ENCODE data around the gene PPP1R3F. TPM values are rescaled to one million over a fixed set of nuclear protein-coding genes. Genes with fewer than 3 reads are reported as not detected.

The PPP1R3F gene
- total and polyA plus RNA-seq, 8 donors, result 1.4 to 20.4 (median 4.8) TPM

GRCh38 chrX:49276671-49277534 lies 7.3 kb downstream of the PPP1R3F start:
- Histone ChIP-seq H3K9me3 (no peaks in the 10 kb centered on the region), H3K27ac (peak overlapping the region in 1 of 5 donors; percentile 32), H3K36me3 (no peaks in the 10 kb centered on the region), H3K4me1 (peaks cover 0 to 28% (median 15%) of the 10 kb centered on the region in 4 donors), H3K4me3 (no peak overlapping the region), H3K27me3 (peaks cover 0 to 2% (median 0%) of the 10 kb centered on the region in 3 donors)
- 49 to 72% (median 70%) methylated on average over 11 to 19 of the region's 19 CpGs for WGBS, 5 donors
- intact Hi-C loops (cut with DNase I; ENCODE audit: low total_unique reads), result no loop called here
- DNase-seq, result peak in 1 of 2 donors; percentile 32
- TF ChIP-seq POLR2A (IDR thresholded peaks at IDR 0.05) (no peak), EP300 (IDR thresholded peaks at IDR 0.05) (no peak), CTCF (IDR thresholded peaks at IDR 0.05) (no peak), POLR2AphosphoS5 (IDR thresholded peaks at IDR 0.05) (no peak)

GRCh38 chrX:49277535-49277830 lies 7.9 kb downstream of the PPP1R3F start:
- no peak overlapping the region for H3K4me3 ChIP-seq
- peaks cover 0 to 22% (median 9%) of the 10 kb centered on the region in 4 donors for H3K4me1 ChIP-seq
- TF ChIP-seq CTCF (IDR thresholded peaks at IDR 0.05) (no peak), POLR2AphosphoS5 (IDR thresholded peaks at IDR 0.05) (no peak), POLR2A (IDR thresholded peaks at IDR 0.05) (no peak), EP300 (IDR thresholded peaks at IDR 0.05) (no peak)
- WGBS, 5 donors, result 39 to 61% (median 53%) methylated on average over 3 of the region's 3 CpGs
- H3K9me3 ChIP-seq, result no peaks in the 10 kb centered on the region
- peaks cover 0 to 4% (median 0%) of the 10 kb centered on the region in 3 donors for H3K27me3 ChIP-seq
- peak overlapping the region in 1 of 5 donors; percentile 32 for H3K27ac ChIP-seq
- intact Hi-C loops (cut with DNase I; ENCODE audit: low total_unique reads), result no loop called here
- no peaks in the 10 kb centered on the region for H3K36me3 ChIP-seq
- DNase-seq, result no peak

- no peaks in the 10 kb centered on the region for H3K36me3 ChIP-seq
- DNase-seq, result no peak
- no peak overlapping the region for H3K4me3 ChIP-seq
- no peak for TF ChIP-seq POLR2AphosphoS5 (IDR thresholded peaks at IDR 0.05)
- no peak for TF ChIP-seq CTCF (IDR thresholded peaks at IDR 0.05)
- H3K27ac ChIP-seq, result peak overlapping the region in 1 of 5 donors; percentile 32
- peaks cover 0 to 4% (median 0%) of the 10 kb centered on the region in 3 donors for H3K27me3 ChIP-seq
- no peaks in the 10 kb centered on the region for H3K9me3 ChIP-seq
- peaks cover 0 to 16% (median 8%) of the 10 kb centered on the region in 4 donors for H3K4me1 ChIP-seq
- WGBS, 5 donors, result 79 to 90% (median 88%) methylated on average over 3 of the region's 3 CpGs
- intact Hi-C loops (cut with DNase I; ENCODE audit: low total_unique reads), result no loop called here
Measured at GRCh38 chrX:49278081-49278480, 8.5 kb downstream of the PPP1R3F start.

- peaks cover 0 to 8% (median 0%) of the 10 kb centered on the region in 3 donors for H3K27me3 ChIP-seq
- no peak overlapping the region for H3K4me3 ChIP-seq
- H3K27ac ChIP-seq, result no peak overlapping the region
- no peaks in the 10 kb centered on the region for H3K9me3 ChIP-seq
- TF ChIP-seq POLR2AphosphoS5 (IDR thresholded peaks at IDR 0.05) (no peak), CTCF (IDR thresholded peaks at IDR 0.05) (peak in 3 of 7 experiments; percentile 16 to 38 (median 36))
- H3K36me3 ChIP-seq, result peaks cover 0 to 12% (median 5%) of the 10 kb centered on the region in 4 donors
- 18 to 43% (median 24%) methylated on average over 9 to 11 of the region's 11 CpGs for WGBS, 5 donors
- peaks cover 0 to 5% (median 0%) of the 10 kb centered on the region in 4 donors for H3K4me1 ChIP-seq
- DNase-seq, result peak; percentile 25 to 68
- intact Hi-C loops (cut with DNase I; ENCODE audit: low total_unique reads), result loop anchor here (10.0 kb wide), 1 partner anchor 482 kb away; no protein-coding TSS in a partner anchor
Measured at GRCh38 chrX:49282647-49283011, 13.0 kb downstream of the PPP1R3F start.

Data from stomach (tissue), 9 donors.